Heart left ventricle (tissue), 16 donors: ENCODE measurements around the gene EPHB1. TPM values are rescaled to one million over a fixed set of nuclear protein-coding genes. Genes with fewer than 3 reads are reported as not detected.

ENCODE experiments used
- ATAC-seq, 4 donors: fragments of 200-7000 bp; cut with Tn5 transposase; one replicate each; pipeline ENCODE4 v1.9.1; 2020 to 2022; ENCODE audit warnings: moderate library complexity in 4 of 4, mild to moderate bottlenecking in 3 of 4, moderate number of reproducible peaks in 1 of 4
- DNase-seq, 5 donors: peaks; one replicate each; pipeline ENCODE4 v3.0.0-alpha.2; 2020
- H3K27ac ChIP-seq, 12 donors: fragments of 200-600 bp; sonication (generic) in 4 of 12; one replicate each; pipeline versions ENCODE4 v1.5.0 to v1.8.0; 2016 to 2022; ENCODE audit warnings: mild to moderate bottlenecking in 2 of 12
- H3K27me3 ChIP-seq, 9 donors: fragments of 200-600 bp; sonication (generic) in 2 of 9; one replicate each; pipeline versions ENCODE4 v1.5.1 to v1.8.0; 2016 to 2022; ENCODE audit warnings: mild to moderate bottlenecking in 3 of 9
- H3K36me3 ChIP-seq, 9 donors: fragments of 200-600 bp; sonication (generic) in 2 of 9; one replicate each; pipeline versions ENCODE4 v1.5.0 to v1.8.0; 2018 to 2022; ENCODE audit warnings: mild to moderate bottlenecking in 2 of 9
- H3K4me1 ChIP-seq, 12 donors: fragments of 200-600 bp; sonication (generic) in 4 of 12; one replicate each; pipeline versions ENCODE4 v1.5.0 to v1.8.0; 2016 to 2022; ENCODE audit warnings: mild to moderate bottlenecking in 3 of 12
- H3K4me3 ChIP-seq, 12 donors: fragments of 200-600 bp; sonication (generic) in 4 of 12; one replicate each; pipeline versions ENCODE4 v1.5.0 to v1.8.0; 2017 to 2022; ENCODE audit warnings: mild to moderate bottlenecking in 9 of 12, moderate library complexity in 4 of 12
- H3K9me3 ChIP-seq, 12 donors: fragments of 200-600 bp; sonication (generic) in 4 of 12; one replicate each; pipeline versions ENCODE4 v1.5.0 to v1.8.0; 2016 to 2022; ENCODE audit warnings: mild to moderate bottlenecking in 1 of 12
- CTCF ChIP-seq, 12 donors: fragments of 200-600 bp; sonication (generic) in 4 of 12; IDR thresholded peaks; one replicate each; pipeline versions ENCODE4 v1.5.0 to v1.8.0; 2018 to 2022; ENCODE audit warnings: antibody characterized with exemption in 12 of 12, mild to moderate bottlenecking in 5 of 12
- POLR2A ChIP-seq, 2 donors: fragments of 450-650 bp; IDR thresholded peaks; one replicate each; pipeline ENCODE4 v1.6.1; 2017; ENCODE audit warnings: antibody characterized with exemption in 2 of 2, mild to moderate bottlenecking in 2 of 2, moderate library complexity in 2 of 2
- WGBS, 4 donors: extraction: QIAGEN DNeasy Blood & Tissue Kit in 2 of 4; methylation state at CpG; one replicate each; pipeline versions ENCODE4 v1.1.5 to v1.1.7; 2013 to 2018; 5-methylcytosine and 5-hydroxymethylcytosine counted together
- intact Hi-C, 10 donors: fragments of 100-400 bp; cut with DNase I; formaldehyde crosslinking; loops; one replicate each; pipeline versions ENCODE4 v1.11.1 to v1.14.2; 2022
- polyA plus RNA-seq, 2 donors: library from polyadenylated mRNA; stranded (reverse); fragments of 200-250 nt; gene quantifications; one replicate each; pipeline ENCODE4 v1.2.3, GENCODE V29; 2013
- total RNA-seq, 9 donors: library from RNA; depleted of rRNA in 2 of 9; stranded (reverse); fragments of >200 nt in 2 of 9; fragmentation: NEBNext Ultra II Directional in 3 of 9; extraction: Animal tissue kit (Norgen Biotek cat#: 25700) in 3 of 9; gene quantifications; one replicate each; pipeline versions ENCODE4 v1.1.0 to v1.2.4, GENCODE V29; 2016 to 2023
- donor health status: ischemic (EF 13 %, LVEDD 7.1; RV severe dilation, severe dysfunction).
- donor health status: healthy with polysubstance abuse.
- donor health status: DM: no; HTN: yes; CAD: no.
- donor health status: DM: no; HTN: no; CAD: no.
- donor health status: ischemic (EF 25% LVEDD 6.9; RV normal size, moderate dysfunction).
- donor health status: ischemic (EF 25% LVEDD 5.7; RV mildly dilated, moderate dysfunction).
- donor health status: healthy.
- donor health status: DM: yes; HTN: yes; CAD: no.
- donor health status: ischemic (EF 35%, LVEDD 5.7; RV mildly dilated, moderate dysfunction).
- donor health status: nonischemic (EF 11% LVEDD 7.7; RV severe dilation, severe dysfunction).
- donor health status: DM: yes; HTN: yes; CAD: no.
- donor health status: PGD.
- donor health status: ischemic (EF 29% LVEDD 5.4; RV normal size, mild dysfunction).
- donor health status: nonischemic (EF 23%, LVEDD 6.1; RV moderate dilation, normal function).

The EPHB1 gene
- total and polyA plus RNA-seq, 11 donors, result 0.31 to 2.2 (median 1.1) TPM

GRCh38 chr3:135154186-135154585, 359.1 kb downstream of the EPHB1 start:
- intact Hi-C loops, result no loop called here
- Histone ChIP-seq H3K36me3 (no peaks in the 10 kb centered on the region), H3K4me1 (no peaks in the 10 kb centered on the region), H3K4me3 (no peak overlapping the region), H3K27me3 (no peaks in the 10 kb centered on the region), H3K27ac (no peak overlapping the region), H3K9me3 (no peaks in the 10 kb centered on the region)
- ATAC-seq (no peak), DNase-seq (no peak)
- 92 to 100% (median 96%) methylated on average over 1 to 2 of the region's 2 CpGs for WGBS, 4 donors
- TF ChIP-seq POLR2A (IDR thresholded peaks at IDR 0.05), result no peak
- TF ChIP-seq CTCF (IDR thresholded peaks at IDR 0.05), result no peak

- no peaks in the 10 kb centered on the region for H3K36me3 ChIP-seq
- ATAC-seq (no peak), DNase-seq (no peak)
- H3K27ac ChIP-seq, result no peak overlapping the region
- H3K9me3 ChIP-seq, result no peaks in the 10 kb centered on the region
- no peak for TF ChIP-seq CTCF (IDR thresholded peaks at IDR 0.05)
- TF ChIP-seq POLR2A (IDR thresholded peaks at IDR 0.05), result no peak
- H3K4me3 ChIP-seq, result no peak overlapping the region
- no peaks in the 10 kb centered on the region for H3K4me1 ChIP-seq
- no peaks in the 10 kb centered on the region for H3K27me3 ChIP-seq
- WGBS, 4 donors, result 75 to 87% (median 85%) methylated on average over 4 of the region's 4 CpGs
- intact Hi-C loops, result no loop called here
These were observed 360.2 kb downstream of the EPHB1 start for GRCh38 chr3:135155228-135155627.

- TF ChIP-seq POLR2A (IDR thresholded peaks at IDR 0.05), result no peak
- no peak for TF ChIP-seq CTCF (IDR thresholded peaks at IDR 0.05)
- 78 to 92% (median 89%) methylated on average over 5 of the region's 5 CpGs for WGBS, 4 donors
- intact Hi-C loops, result no loop called here
- no peak for DNase-seq
- H3K4me1 ChIP-seq, result no peaks in the 10 kb centered on the region
- no peaks in the 10 kb centered on the region for H3K27me3 ChIP-seq
- H3K9me3 ChIP-seq, result no peaks in the 10 kb centered on the region
- no peaks in the 10 kb centered on the region for H3K36me3 ChIP-seq
- no peak overlapping the region for H3K27ac ChIP-seq
- H3K4me3 ChIP-seq, result no peak overlapping the region
- ATAC-seq, result no peak
These were observed 360.7 kb downstream of the EPHB1 start for GRCh38 chr3:135155791-135156190.

GRCh38 chr3:135157045-135157740, 362.1 kb downstream of the EPHB1 start:
- Histone ChIP-seq H3K27ac (no peak overlapping the region), H3K4me3 (no peak overlapping the region), H3K9me3 (no peaks in the 10 kb centered on the region), H3K4me1 (no peaks in the 10 kb centered on the region), H3K36me3 (no peaks in the 10 kb centered on the region), H3K27me3 (no peaks in the 10 kb centered on the region)
- intact Hi-C loops, result no loop called here
- 71 to 79% (median 77%) methylated on average over 6 of the region's 6 CpGs for WGBS, 4 donors
- no peak for ATAC-seq
- no peak for DNase-seq
- TF ChIP-seq CTCF (IDR thresholded peaks at IDR 0.05), result no peak
- TF ChIP-seq POLR2A (IDR thresholded peaks at IDR 0.05), result no peak
